Measurements from ENCODE around the gene ARID1B.

- TF ChIP-seq GATA2 (IDR thresholded peaks at IDR 0.05; ENCODE audit: low read depth, low read length) (no peak), GATA3 (IDR thresholded peaks at IDR 0.05; ENCODE audit: low read depth, low read length) (no peak)
These were observed 1.5 kb downstream of the ARID1B start for GRCh38 chr6:156778454-156779205.
